ENCODE results near the gene SH3YL1. TPM values are rescaled to one million over a fixed set of nuclear protein-coding genes. Genes with fewer than 3 reads are reported as not detected.

The SH3YL1 gene
- total and polyA plus RNA-seq, 7 donors, result 17.4 to 119 (median 33.5) TPM

DNA sequence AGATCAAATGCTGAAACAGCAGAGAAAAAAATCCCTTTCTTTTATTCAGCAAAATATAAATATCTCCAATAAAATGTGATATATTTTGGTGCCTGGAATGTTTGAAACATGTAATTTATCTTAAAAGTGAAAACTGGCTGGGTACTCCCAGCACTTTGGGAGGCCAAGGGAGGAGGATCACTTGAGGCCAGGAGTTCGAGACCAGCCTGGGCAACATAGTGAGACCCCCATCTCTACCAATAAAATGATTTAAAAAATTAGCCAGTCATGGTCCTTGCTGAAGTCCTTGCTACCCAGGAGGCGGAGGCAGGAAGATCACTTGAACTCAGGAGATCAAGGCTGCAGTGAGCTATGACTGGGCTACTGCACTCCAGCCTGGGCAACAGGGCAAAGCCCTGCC is 8.6 kb downstream of the SH3YL1 start:
- Histone ChIP-seq H3K27ac (no peak overlapping the region), H3K36me3 (peaks cover 0 to 16% (median 0%) of the 10 kb centered on the region in 4 donors), H3K4me1 (no peaks in the 10 kb centered on the region), H3K9me3 (peaks cover 0 to 5% (median 0%) of the 10 kb centered on the region in 4 donors), H3K4me3 (no peak overlapping the region), H3K27me3 (no peaks in the 10 kb centered on the region)
- WGBS, 2 donors, result 96 to 98% methylated on average over 2 of the region's 2 CpGs
- no peak for DNase-seq
- intact Hi-C loops (cut with DNase I), result no loop called here
- no peak for TF ChIP-seq POLR2AphosphoS5 (IDR thresholded peaks at IDR 0.05)
- TF ChIP-seq, protein P1, sequence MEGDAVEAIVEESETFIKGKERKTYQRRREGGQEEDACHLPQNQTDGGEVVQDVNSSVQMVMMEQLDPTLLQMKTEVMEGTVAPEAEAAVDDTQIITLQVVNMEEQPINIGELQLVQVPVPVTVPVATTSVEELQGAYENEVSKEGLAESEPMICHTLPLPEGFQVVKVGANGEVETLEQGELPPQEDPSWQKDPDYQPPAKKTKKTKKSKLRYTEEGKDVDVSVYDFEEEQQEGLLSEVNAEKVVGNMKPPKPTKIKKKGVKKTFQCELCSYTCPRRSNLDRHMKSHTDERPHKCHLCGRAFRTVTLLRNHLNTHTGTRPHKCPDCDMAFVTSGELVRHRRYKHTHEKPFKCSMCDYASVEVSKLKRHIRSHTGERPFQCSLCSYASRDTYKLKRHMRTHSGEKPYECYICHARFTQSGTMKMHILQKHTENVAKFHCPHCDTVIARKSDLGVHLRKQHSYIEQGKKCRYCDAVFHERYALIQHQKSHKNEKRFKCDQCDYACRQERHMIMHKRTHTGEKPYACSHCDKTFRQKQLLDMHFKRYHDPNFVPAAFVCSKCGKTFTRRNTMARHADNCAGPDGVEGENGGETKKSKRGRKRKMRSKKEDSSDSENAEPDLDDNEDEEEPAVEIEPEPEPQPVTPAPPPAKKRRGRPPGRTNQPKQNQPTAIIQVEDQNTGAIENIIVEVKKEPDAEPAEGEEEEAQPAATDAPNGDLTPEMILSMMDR (IDR thresholded peaks at IDR 0.05), result no peak

DNA sequence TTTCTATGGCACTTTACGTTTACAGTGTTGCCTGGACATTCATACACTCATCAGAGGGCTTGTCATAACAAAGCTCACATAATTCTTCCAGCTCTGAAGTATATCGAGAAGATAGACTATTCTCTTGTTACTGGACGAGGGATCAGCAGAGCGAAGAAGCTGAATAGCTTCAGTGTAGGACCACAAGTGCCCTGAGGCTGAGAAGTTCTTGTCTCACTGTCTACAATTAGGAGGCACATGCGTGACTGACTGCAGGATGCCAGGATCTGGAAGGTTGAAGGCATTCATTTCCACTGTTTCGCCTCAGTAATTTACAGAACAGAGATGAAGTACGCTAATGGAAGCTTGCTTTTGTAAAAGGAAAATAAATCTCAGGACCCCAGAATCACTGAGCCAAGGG is 9.6 kb downstream of the SH3YL1 start:
- Histone ChIP-seq H3K9me3 (peaks cover 0 to 5% (median 0%) of the 10 kb centered on the region in 4 donors), H3K27ac (no peak overlapping the region), H3K4me1 (no peaks in the 10 kb centered on the region), H3K4me3 (no peak overlapping the region), H3K27me3 (no peaks in the 10 kb centered on the region), H3K36me3 (peaks cover 0 to 24% (median 3%) of the 10 kb centered on the region in 4 donors)
- intact Hi-C loops (cut with DNase I), result no loop called here
- WGBS, 2 donors, result 89 to 90% methylated on average over 7 of the region's 7 CpGs
- no peak for DNase-seq
- TF ChIP-seq EP300 (IDR thresholded peaks at IDR 0.05) (no peak), POLR2A (IDR thresholded peaks at IDR 0.05) (no peak), POLR2AphosphoS5 (IDR thresholded peaks at IDR 0.05) (no peak)
- TF ChIP-seq, protein P1 (IDR thresholded peaks at IDR 0.05), result no peak

DNA sequence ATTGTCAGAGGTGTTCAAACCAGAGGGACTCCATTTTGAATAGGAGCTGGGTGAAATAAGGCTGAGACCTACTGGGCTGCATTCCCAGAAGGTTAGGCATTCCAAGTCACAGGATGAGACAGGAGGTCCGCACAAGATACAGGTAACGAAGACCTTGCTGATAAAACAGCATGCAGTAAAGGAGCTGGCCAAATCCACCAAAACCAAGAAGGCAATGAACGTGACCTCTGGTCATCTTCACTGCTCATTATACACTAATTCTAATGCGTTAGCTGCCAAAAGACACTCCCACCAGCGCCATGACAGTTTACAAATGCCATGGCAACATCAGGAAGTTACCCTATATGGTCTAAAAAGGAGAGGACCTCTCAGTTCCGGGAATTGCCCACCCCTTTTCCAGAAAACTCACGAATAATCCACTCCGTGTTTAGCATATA is 10.6 kb downstream of the SH3YL1 start:
- no peak for TF ChIP-seq POLR2A (IDR thresholded peaks at IDR 0.05)
- TF ChIP-seq EP300 (IDR thresholded peaks at IDR 0.05), result no peak
- TF ChIP-seq, protein P1 (IDR thresholded peaks at IDR 0.05), result no peak
- TF ChIP-seq POLR2AphosphoS5 (IDR thresholded peaks at IDR 0.05), result no peak
- no peak overlapping the region for H3K4me3 ChIP-seq
- whole genome bisulfite sequencing, 2 donors, result 86 to 89% methylated on average over 8 of the region's 8 CpGs
- peaks cover 0 to 35% (median 4%) of the 10 kb centered on the region in 4 donors for H3K36me3 ChIP-seq
- DNase-seq, result no peak
- H3K9me3 ChIP-seq, result peaks cover 0 to 5% (median 0%) of the 10 kb centered on the region in 4 donors
- intact Hi-C loops (cut with DNase I), result no loop called here
- no peak overlapping the region for H3K27ac ChIP-seq
- no peaks in the 10 kb centered on the region for H3K27me3 ChIP-seq
- H3K4me1 ChIP-seq, result no peaks in the 10 kb centered on the region

DNA sequence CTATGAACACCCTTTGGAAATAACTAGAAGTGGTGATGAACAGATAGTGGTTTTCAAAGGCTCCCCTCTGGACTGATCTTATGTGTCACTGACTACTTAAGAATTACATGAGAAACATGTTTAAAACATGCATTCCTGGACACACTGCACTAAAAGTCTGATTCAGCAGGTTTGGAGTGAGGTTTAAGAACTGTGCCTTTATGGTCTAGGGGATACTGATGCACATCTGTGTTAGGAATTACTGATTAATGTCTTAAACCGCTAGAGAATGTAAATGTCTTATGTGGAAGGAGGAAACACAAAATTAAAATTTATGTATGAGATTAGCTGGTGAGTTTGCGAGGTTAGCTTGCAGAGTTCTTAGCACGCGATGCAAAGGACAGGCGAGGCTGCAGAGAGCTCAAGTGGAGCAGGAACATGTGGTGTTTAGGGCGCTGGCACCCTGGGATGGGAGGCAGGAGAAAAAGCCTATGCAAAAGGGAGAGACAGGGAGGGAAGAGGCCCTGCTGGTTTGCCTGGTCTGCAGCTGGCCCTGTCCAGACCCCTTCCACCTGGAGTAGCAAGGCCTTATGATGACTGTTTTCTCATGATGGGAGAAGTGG is 11.7 kb downstream of the SH3YL1 start:
- no peaks in the 10 kb centered on the region for H3K9me3 ChIP-seq
- H3K27ac ChIP-seq, result no peak overlapping the region
- H3K27me3 ChIP-seq, result no peaks in the 10 kb centered on the region
- intact Hi-C loops (cut with DNase I), result no loop called here
- H3K4me1 ChIP-seq, result no peaks in the 10 kb centered on the region
- no peak overlapping the region for H3K4me3 ChIP-seq
- TF ChIP-seq, protein P1 (IDR thresholded peaks at IDR 0.05), result no peak
- no peak for TF ChIP-seq EP300 (IDR thresholded peaks at IDR 0.05)
- no peak for TF ChIP-seq POLR2A (IDR thresholded peaks at IDR 0.05)
- TF ChIP-seq POLR2AphosphoS5 (IDR thresholded peaks at IDR 0.05), result no peak
- DNase-seq, result no peak
- peaks cover 0 to 35% (median 5%) of the 10 kb centered on the region in 4 donors for H3K36me3 ChIP-seq
- 83 to 84% methylated on average over 6 of the region's 6 CpGs for WGBS, 2 donors
